ENCODE data around the gene CLCNKA.

The CLCNKA gene

DNA sequence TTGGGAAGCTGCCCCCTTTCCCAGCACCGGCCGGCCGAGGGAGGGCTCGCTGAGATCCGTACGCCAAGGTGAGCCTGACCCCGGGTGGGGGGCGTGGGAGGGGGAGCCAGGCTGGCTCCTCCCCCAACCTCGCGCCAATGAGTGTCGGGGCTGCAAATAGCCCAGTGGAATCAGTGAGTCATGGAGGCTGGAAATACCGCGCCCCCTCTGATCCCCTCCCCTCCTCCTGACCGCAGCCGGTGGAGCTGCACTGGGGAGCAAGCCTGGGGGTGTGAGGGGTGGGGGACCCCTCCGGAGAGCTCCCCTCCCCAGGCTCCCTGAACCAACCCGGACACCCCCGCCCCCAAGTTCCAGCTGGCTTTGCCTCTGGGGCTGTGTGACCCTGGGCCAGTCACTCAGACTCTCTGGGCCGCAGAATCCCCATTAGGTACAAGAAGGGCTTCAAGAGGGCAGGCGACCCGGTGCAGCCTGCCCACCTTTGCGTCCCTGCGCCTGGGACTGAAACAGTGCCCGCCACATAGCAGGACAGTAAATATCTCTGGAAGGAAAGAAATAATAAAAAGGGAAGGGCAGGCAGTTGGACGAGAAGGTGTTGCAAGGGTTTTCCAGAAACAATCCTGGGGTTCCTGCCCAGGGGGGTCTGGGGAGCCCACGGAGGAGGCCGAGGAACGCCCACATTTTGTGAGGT, 8.5 kb upstream of the CLCNKA start:
- Histone ChIP-seq H3K4me3 (replicated peaks; ENCODE audit: low read depth, low read length) (peak overlapping the region; percentile 22; the same call in 1 of the 2 replicates), H3K27me3 (replicated peaks; ENCODE audit: control insufficient read depth, insufficient read depth, low read length) (no peaks in the 10 kb centered on the region), H3K36me3 (ENCODE audit: control insufficient read depth, insufficient read depth, low read length) (no peaks in the 10 kb centered on the region)
- no peak for TF ChIP-seq CTCF (IDR thresholded peaks at IDR 0.05; ENCODE audit: insufficient read depth, low read length, poor library complexity, severe bottlenecking)
- peak; percentile 45 for DNase-seq (ENCODE audit: extremely low read depth, insufficient read length)

- Histone ChIP-seq H3K4me3 (replicated peaks; ENCODE audit: low read depth, low read length) (no peak overlapping the region), H3K27me3 (replicated peaks; ENCODE audit: control insufficient read depth, insufficient read depth, low read length) (no peaks in the 10 kb centered on the region), H3K36me3 (ENCODE audit: control insufficient read depth, insufficient read depth, low read length) (no peaks in the 10 kb centered on the region)
- no peak for TF ChIP-seq CTCF (IDR thresholded peaks at IDR 0.05; ENCODE audit: insufficient read depth, low read length, poor library complexity, severe bottlenecking)
- no peak for DNase-seq (ENCODE audit: extremely low read depth, insufficient read length)
These were observed 8.0 kb upstream of the CLCNKA start for GRCh38 chr1:16013908-16014258.

DNA sequence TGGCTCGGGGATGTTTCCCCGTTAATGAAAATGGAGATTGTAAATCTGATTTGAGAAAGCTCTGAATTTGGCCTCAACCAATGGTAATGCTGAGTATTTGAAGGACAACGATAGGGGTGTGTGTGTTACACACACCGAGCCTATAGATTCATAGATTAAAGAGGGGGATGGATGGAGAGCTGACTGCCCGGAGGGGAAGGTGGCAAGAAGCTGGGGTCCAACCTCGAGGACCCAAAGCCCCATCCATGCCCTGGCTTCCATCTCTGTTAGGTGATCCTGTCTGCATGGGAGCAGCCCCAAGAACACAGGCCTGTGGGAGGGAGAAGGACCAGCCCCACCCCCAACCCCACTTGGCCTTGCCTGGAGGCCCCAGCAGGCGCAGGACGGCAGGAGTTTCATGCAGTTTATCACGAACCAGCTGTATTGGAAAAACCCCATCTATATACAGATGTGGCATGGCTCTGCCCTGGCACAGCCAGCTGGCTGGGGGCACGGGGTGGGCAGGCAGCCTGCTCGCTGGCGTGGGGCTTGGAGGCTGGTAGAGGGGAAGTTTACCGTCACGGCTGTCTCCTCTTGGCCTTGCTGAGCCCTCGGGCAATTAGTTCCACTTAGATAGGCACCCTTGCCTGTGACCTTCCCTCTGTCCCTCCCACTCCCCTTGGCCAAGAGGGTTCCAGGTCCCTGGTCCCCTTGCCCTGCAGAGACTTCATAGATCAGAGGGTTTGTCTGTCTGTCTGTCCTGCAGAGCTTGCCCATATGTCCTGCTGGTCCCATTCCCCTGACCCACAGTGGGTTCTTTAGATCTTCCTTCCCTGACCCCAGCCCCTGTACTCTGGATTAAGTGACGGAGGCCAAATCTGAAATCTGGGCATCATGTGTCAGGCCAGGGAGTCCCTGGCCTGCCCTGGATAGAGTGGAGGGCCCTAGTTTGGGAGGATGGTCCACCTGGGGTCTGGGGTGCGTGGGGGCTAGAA, 7.0 kb upstream of the CLCNKA start:
- Histone ChIP-seq H3K36me3 (ENCODE audit: control insufficient read depth, insufficient read depth, low read length) (no peaks in the 10 kb centered on the region), H3K4me3 (replicated peaks; ENCODE audit: low read depth, low read length) (no peak overlapping the region), H3K27me3 (replicated peaks; ENCODE audit: control insufficient read depth, insufficient read depth, low read length) (peaks cover 1% of the 10 kb centered on the region; the same call in 1 of the 2 replicates)
- peak; percentile 40 for DNase-seq (ENCODE audit: extremely low read depth, insufficient read length)
- no peak for TF ChIP-seq CTCF (IDR thresholded peaks at IDR 0.05; ENCODE audit: insufficient read depth, low read length, poor library complexity, severe bottlenecking)

GRCh38 chr1:16015491-16015890, 6.3 kb upstream of the CLCNKA start:
- H3K27me3 ChIP-seq (replicated peaks; ENCODE audit: control insufficient read depth, insufficient read depth, low read length) = peaks cover 4% of the 10 kb centered on the region; the same call in 1 of the 2 replicates
- H3K36me3 ChIP-seq (ENCODE audit: control insufficient read depth, insufficient read depth, low read length) = no peaks in the 10 kb centered on the region
- DNase-seq (ENCODE audit: extremely low read depth, insufficient read length) = no peak
- H3K4me3 ChIP-seq (replicated peaks; ENCODE audit: low read depth, low read length) = no peak overlapping the region
- no peak for TF ChIP-seq CTCF (IDR thresholded peaks at IDR 0.05; ENCODE audit: insufficient read depth, low read length, poor library complexity, severe bottlenecking)

DNA sequence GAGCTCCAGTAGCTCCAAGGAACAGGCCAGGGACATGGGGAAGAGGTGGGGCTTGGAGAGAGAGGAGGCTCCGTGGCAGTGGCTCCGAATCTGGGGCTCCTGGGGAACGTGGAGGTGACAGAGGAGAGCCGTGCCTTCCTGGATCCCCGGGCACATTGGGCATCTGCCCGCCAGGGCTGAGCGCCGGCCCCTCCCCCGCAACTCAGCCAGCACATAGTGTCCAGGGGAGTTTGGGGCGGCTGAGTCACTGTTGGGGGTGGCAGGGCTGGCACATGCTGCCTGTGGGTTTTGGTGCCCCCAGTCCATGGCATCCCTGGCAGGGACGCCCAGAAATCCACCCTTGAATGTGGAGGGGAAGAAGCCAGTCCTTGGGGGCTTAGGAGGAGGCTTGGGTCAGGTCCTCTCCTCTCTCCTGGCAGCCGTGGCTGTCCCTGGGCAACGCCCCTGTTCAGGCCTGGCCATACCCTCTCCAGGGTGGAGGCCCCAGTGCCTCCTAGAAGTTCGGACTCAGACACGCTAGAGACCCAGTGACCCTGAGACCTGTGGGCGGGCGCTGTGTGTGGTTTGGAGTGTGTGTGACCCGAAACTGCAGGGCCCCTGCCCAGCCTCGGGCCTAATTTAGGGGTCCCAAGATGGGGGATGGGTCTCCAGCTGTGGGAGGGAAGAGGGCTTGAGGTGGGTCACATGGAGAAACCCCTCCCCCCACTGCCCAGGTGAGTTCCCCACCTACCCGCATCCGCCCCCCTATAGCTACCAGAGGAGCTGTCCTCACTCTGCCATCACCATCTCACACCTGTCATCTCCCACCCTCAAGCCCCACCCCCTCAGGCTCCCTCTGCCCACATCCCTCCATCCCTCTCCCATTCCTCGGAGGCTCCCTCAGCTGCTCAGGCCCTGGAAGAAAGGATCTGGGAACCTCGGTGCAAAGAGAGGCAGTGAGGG, 5.6 kb upstream of the CLCNKA start:
- no peak for TF ChIP-seq CTCF (IDR thresholded peaks at IDR 0.05; ENCODE audit: insufficient read depth, low read length, poor library complexity, severe bottlenecking)
- Histone ChIP-seq H3K27me3 (replicated peaks; ENCODE audit: control insufficient read depth, insufficient read depth, low read length) (peaks cover 4% of the 10 kb centered on the region; the same call in 1 of the 2 replicates), H3K4me3 (replicated peaks; ENCODE audit: low read depth, low read length) (no peak overlapping the region), H3K36me3 (ENCODE audit: control insufficient read depth, insufficient read depth, low read length) (no peaks in the 10 kb centered on the region)
- no peak for DNase-seq (ENCODE audit: extremely low read depth, insufficient read length)

Data from GM06990 (cell line).